WI38 (cell line): ENCODE data around the gene LDLRAP1.

Experiments
- H3K4me3 ChIP-seq: 2 replicates; pipeline ENCODE4 v1.5.1; 2011; ENCODE audit warnings: low read depth, mild to moderate bottlenecking, control low read depth, low read length
- CTCF ChIP-seq: IDR thresholded peaks from 2 replicates; pipeline ENCODE4 v1.5.1; 2012; ENCODE audit warnings: low read depth, mild to moderate bottlenecking, control low read depth, low read length

LDLRAP1 gene

GRCh38 chr1:25525361-25525688 lies 18.1 kb upstream of the LDLRAP1 start:
- no peak for TF ChIP-seq CTCF
- H3K4me3 ChIP-seq: no peak overlapping the region

- TF ChIP-seq CTCF: no peak
- no peak overlapping the region for H3K4me3 ChIP-seq
Observed at GRCh38 chr1:25526753-25527152, 16.7 kb upstream of the LDLRAP1 start.

GRCh38 chr1:25527226-25527846 lies 16.1 kb upstream of the LDLRAP1 start:
- no peak overlapping the region for H3K4me3 ChIP-seq
- no peak for TF ChIP-seq CTCF

- H3K4me3 ChIP-seq: no peak overlapping the region
- TF ChIP-seq CTCF: no peak
Observed at GRCh38 chr1:25527946-25528595, 15.3 kb upstream of the LDLRAP1 start.

GRCh38 chr1:25528881-25529517 lies 14.4 kb upstream of the LDLRAP1 start:
- H3K4me3 ChIP-seq: no peak overlapping the region
- TF ChIP-seq CTCF: no peak

- no peak overlapping the region for H3K4me3 ChIP-seq
- TF ChIP-seq CTCF: no peak
Observed at GRCh38 chr1:25529518-25530185, 13.8 kb upstream of the LDLRAP1 start.
